Psoas muscle (tissue), 8 donors: Measurements from ENCODE around the gene ZNF382. TPM values are rescaled to one million over a fixed set of nuclear protein-coding genes. Genes with fewer than 3 reads are reported as not detected.
A peak's percentile ranks its signal among the peaks of the same experiment; 100 is the strongest.
"Not testable (repeated sequence)": the region's sequence is repeated elsewhere in the genome, so short reads cannot be mapped to it uniquely, and the experiment has no call there.

ENCODE experiments used
- ATAC-seq, 4 donors: fragments of 200-7000 bp; cut with Tn5 transposase; one replicate each; pipeline ENCODE4 v1.9.1; 2020; ENCODE audit warnings: moderate library complexity in 3 of 4, mild to moderate bottlenecking in 2 of 4
- DNase-seq, 2 donors: peaks; one replicate each; pipeline ENCODE4 v3.0.0-alpha.2; 2020
- H3K27ac ChIP-seq: fragments of 200-600 bp; one replicate; pipeline ENCODE4 v1.8.0; 2022
- H3K27me3 ChIP-seq, 3 donors: fragments of 200-600 bp in 1 of 3; one replicate each; pipeline versions ENCODE4 v1.6.1 to v1.8.0; 2013 to 2022; ENCODE audit warnings: low read length in 2 of 3, mild to moderate bottlenecking in 2 of 3, moderate library complexity in 1 of 3; ENCODE audit not compliant: insufficient read depth in 3 of 3
- H3K36me3 ChIP-seq, 2 donors: fragments of 200-600 bp in 1 of 2; one replicate each; pipeline versions ENCODE4 v1.6.1 to v1.8.0; 2013 to 2022; ENCODE audit warnings: low read depth in 1 of 2, mild to moderate bottlenecking in 1 of 2, moderate library complexity in 1 of 2; ENCODE audit not compliant: insufficient read depth in 1 of 2
- H3K4me1 ChIP-seq: fragments of 200-600 bp; one replicate; pipeline ENCODE4 v1.8.0; 2022
- H3K4me3 ChIP-seq: fragments of 200-600 bp; one replicate; pipeline ENCODE4 v1.8.0; 2022; ENCODE audit warnings: mild to moderate bottlenecking
- H3K9me3 ChIP-seq: fragments of 200-600 bp; one replicate; pipeline ENCODE4 v1.8.0; 2022
- CTCF ChIP-seq: fragments of 200-600 bp; IDR thresholded peaks from one replicate; pipeline ENCODE4 v1.8.0; 2022; ENCODE audit warnings: antibody characterized with exemption
- WGBS, 3 donors: extraction: QIAGEN DNeasy Blood & Tissue Kit; methylation state at CpG; one replicate each; pipeline versions ENCODE4 v1.1.6 to v1.1.7; 2013; 5-methylcytosine and 5-hydroxymethylcytosine counted together
- intact Hi-C, 2 donors: fragments of 100-400 bp; cut with DNase I; formaldehyde crosslinking; loops; one replicate each; pipeline versions ENCODE4 v1.11.0 to v1.14.2; 2022
- polyA plus RNA-seq, 3 donors: library from polyadenylated mRNA; stranded (reverse); fragments of 200-250 nt; gene quantifications; one replicate each; pipeline ENCODE4 v1.2.3, GENCODE V29; 2013
- total RNA-seq, 4 donors: library from RNA; stranded (reverse); fragmentation: NEBNext Ultra II Directional in 2 of 4; extraction: Animal tissue kit (Norgen Biotek cat#: 25700) in 2 of 4; gene quantifications; one replicate each; pipeline versions ENCODE4 v1.2.1 to v1.2.4, GENCODE V29; 2021 to 2023
- donor health status: healthy with polysubstance abuse.
- donor health status: DM: no; HTN: no; CAD: no; lungs with moderate emphysema.
- donor health status: Bipolar disorder and iron deficiency.
- donor health status: healthy.
- donor health status: DM: yes; HTN: yes; CAD: no.
- donor health status: DM: no; HTN: no; CAD: no.
- donor health status: DM: no; HTN: no; CAD: no.
- donor health status: DM: yes; HTN: yes; CAD: no.

Gene ZNF382
- total and polyA plus RNA-seq, 7 donors: 0.61 to 6.7 (median 1.3) TPM

GRCh38 chr19:36573895-36574720 lies 31.0 kb upstream of the ZNF382 start:
- DNase-seq (no peak), ATAC-seq (no peak)
- H3K4me3 ChIP-seq: peak overlapping the region; percentile 97
- peaks cover 7 to 49% of the 10 kb centered on the region in 2 donors for H3K36me3 ChIP-seq
- intact Hi-C loops: loop anchor here (2.0 to 5.0 kb wide), 2 partner anchors 45 to 47 kb away; partner anchors contain the start of gene ZNF260 (in 2 of the 2)
- WGBS, 3 donors: 28 to 34% (median 30%) methylated on average over 18 of the region's 18 CpGs
- TF ChIP-seq CTCF: no peak
- H3K4me1 ChIP-seq: peaks cover 5% of the 10 kb centered on the region
- peaks cover 31% of the 10 kb centered on the region for H3K9me3 ChIP-seq
- no peaks in the 10 kb centered on the region for H3K27me3 ChIP-seq
- H3K27ac ChIP-seq: peak overlapping the region; percentile 91

- peaks cover 5% of the 10 kb centered on the region for H3K4me1 ChIP-seq
- ATAC-seq (no peak), DNase-seq (no peak)
- H3K36me3 ChIP-seq: peaks cover 6 to 49% of the 10 kb centered on the region in 2 donors
- TF ChIP-seq CTCF: no peak
- H3K4me3 ChIP-seq: peak overlapping the region; percentile 97
- H3K27me3 ChIP-seq: no peaks in the 10 kb centered on the region
- H3K9me3 ChIP-seq: peaks cover 27% of the 10 kb centered on the region
- intact Hi-C loops: loop anchor here in 1 of 2 donors (5.0 kb wide), 1 partner anchor 47 kb away; the partner anchor contains the start of gene ZNF260
- WGBS, 3 donors: 77 to 92% (median 89%) methylated on average over 2 of the region's 2 CpGs
- no peak overlapping the region for H3K27ac ChIP-seq
Measured at GRCh38 chr19:36574741-36575140, 30.4 kb upstream of the ZNF382 start.

- intact Hi-C loops: no loop called here
- no peak overlapping the region for H3K4me3 ChIP-seq
- 91 to 97% (median 93%) methylated on average over 3 of the region's 3 CpGs for WGBS, 3 donors
- H3K36me3 ChIP-seq: peaks cover 8 to 48% of the 10 kb centered on the region in 2 donors
- H3K9me3 ChIP-seq: peaks cover 32% of the 10 kb centered on the region
- peaks cover 5% of the 10 kb centered on the region for H3K4me1 ChIP-seq
- TF ChIP-seq CTCF: no peak
- H3K27ac ChIP-seq: no peak overlapping the region
- no peaks in the 10 kb centered on the region for H3K27me3 ChIP-seq
- DNase-seq (no peak), ATAC-seq (no peak)
Measured at GRCh38 chr19:36577271-36577996, 27.7 kb upstream of the ZNF382 start.

- TF ChIP-seq CTCF: no peak
- peaks cover 47% of the 10 kb centered on the region for H3K9me3 ChIP-seq
- H3K27me3 ChIP-seq: no peaks in the 10 kb centered on the region
- intact Hi-C loops: no loop called here
- peaks cover under 1% of the 10 kb centered on the region for H3K4me1 ChIP-seq
- no peak overlapping the region for H3K27ac ChIP-seq
- no peak overlapping the region for H3K4me3 ChIP-seq
- peaks cover 8 to 48% of the 10 kb centered on the region in 2 donors for H3K36me3 ChIP-seq
- DNase-seq (no peak), ATAC-seq (no peak)
Measured at GRCh38 chr19:36579255-36579654, 25.9 kb upstream of the ZNF382 start.

GRCh38 chr19:36602681-36603080 lies 2.4 kb upstream of the ZNF382 start:
- H3K4me3 ChIP-seq, H3K27me3 ChIP-seq, H3K27ac ChIP-seq, H3K36me3 ChIP-seq, ATAC-seq, DNase-seq, intact Hi-C loops, H3K4me1 ChIP-seq: not testable (repeated sequence)
- 86 to 89% (median 88%) methylated on average over 10 of the region's 10 CpGs for WGBS, 3 donors
- peaks cover 34% of the 10 kb centered on the region for H3K9me3 ChIP-seq
